Nucleus accumbens (tissue), 56 donors: ENCODE results near the gene MYO7B.

Experiments used
- DNase-seq, 56 donors: peaks; one replicate each; lab custom pipeline; 2025; lab: John Stamatoyannopoulos, UW

The MYO7B gene

DNA sequence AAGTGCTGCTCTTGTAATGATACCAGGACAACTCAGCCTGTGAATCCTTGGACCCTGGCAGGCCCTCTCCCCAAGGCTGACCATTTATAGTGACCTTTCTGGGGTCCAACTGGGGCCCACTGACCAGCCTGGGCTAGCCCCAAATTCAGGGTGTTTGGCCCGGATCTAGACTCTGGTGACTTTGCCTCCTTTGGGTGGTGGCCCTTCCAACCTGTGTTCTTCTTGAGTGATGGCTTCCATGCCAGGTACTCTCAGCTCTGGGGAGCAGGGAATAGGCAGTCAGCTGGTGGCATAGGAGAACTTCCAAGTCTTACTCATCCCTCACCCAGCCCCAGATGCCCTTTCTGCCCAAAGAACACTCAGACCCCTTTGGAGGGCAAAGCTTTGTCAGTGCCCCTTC, 10.3 kb downstream of the MYO7B start:
- no peak for DNase-seq

DNA sequence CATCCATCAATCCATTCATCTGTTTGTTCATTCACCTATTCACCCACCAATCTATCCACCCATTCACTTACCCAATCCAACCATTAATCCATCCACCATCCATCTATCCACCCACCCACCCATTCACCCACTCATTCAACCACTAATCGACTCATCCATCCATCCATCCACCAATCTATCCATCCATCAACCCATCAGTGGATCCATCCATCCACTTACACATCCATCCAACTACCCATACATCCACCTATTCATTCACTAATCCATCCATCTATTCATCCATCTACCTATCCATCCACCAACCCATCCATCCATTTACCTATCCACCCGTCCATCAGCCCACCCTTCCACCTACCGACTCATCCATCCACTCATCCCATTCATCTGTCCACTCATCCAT, 11.3 kb downstream of the MYO7B start:
- DNase-seq = no peak

DNA sequence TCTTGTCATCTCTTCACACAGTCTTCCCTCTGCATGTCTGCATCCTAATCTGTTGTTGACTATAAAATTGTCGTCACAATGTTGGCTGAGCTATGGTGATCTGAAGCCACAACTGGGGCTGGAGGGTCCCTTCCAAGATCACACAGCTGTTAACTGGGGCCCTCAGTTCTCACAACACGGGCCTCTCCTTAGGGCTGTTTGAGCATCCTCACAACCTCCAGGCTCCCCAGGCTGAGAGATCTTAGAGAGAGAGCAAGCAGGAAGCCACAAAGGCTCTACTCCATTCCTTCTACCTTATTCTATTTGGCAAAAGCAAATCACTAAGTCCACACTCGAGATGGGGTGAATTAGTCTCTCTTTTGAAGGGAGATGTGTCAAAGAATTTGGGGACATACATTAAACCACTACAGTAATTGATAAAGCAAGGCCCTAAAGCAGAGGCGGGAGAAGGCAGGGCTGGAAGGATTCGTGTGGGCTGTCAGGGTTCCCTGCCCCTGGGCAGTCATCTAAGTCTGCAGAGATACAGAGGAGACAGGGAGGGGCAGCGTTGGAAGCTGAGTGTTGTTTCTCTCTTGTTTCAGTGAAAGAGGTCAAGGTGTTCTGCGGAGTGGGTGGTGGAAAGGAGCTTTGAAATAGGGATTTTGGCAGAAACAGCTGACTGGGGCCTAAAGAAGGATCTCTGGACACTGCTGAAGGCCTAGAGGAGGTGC, 15.9 kb downstream of the MYO7B start:
- no peak for DNase-seq

DNA sequence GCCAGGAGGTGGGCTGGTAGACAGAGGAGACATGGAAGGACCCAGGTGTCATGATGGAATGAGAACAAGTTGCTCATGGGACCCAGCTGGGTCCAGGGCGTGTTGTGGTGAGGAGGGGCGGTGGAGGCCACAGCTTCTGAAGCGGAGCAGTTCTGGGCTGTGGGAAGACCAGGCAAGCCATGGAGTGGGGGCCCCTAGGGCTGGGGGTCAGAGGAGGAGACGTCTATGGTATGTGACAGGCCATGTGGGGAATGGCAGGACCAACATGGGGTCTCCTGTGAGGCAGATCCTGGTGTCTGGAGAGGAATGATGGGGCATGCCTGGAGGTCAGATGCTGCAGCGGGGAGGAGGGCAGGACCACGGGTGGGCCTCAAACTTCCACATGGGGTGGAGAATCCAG, 16.9 kb downstream of the MYO7B start:
- no peak for DNase-seq

DNA sequence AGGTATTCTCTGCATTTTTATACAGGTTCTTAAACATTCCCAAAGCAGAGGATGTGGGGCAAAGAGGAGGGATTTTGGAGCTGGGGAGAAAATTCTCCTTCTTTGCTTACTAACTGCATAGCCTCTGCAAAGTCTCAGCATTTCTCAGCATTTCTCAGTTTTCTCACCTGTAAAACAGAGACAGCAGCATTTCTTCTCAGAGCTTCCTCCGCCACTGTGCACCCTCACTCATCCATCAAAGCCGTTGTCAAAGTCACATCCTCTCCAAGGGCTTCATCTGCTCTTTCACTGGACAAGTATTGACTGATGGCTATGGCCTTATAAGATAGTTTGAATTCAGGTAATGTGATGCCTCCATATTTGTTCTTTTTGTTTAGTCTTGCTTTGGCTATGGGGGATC, 17.4 kb downstream of the MYO7B start:
- no peak for DNase-seq

DNA sequence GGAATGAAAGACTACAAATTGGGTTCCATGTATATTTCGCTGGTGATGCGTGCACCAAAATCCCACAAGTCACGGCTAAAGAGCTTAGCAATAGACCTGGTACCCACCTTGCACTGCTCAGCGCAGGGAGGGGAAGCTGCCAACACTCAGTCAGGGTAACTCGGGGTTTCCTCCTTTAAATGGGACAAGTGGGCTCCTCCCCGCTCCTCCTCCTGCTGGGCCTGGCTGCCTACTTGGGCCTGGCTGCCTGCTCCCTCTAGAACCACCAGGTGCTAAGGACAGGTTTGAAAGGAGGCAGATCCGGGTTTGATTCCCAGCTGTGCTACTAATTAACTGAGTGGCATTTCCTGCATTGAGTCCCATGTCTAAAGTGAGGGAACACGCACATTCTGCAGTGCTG, 23.4 kb downstream of the MYO7B start:
- DNase-seq = no peak

DNA sequence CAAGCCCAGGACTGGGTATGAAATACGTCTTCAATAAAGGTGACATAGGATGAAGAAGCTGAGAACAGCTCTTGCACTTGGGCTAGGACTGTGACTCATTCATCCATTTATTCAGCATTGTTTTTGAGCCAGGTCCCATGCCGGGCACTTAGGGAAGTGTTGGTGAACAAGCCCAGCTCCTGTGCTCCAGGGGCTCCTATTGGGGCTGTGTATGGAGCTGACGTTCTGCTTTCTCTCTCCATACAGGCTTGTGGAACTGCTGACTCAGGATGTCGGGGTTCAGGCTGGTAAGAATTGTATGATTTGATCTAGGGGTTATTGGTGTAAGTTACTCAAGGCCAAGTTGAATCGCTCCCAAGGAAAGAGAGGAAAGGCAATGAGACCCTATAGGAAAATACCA, 24.0 kb downstream of the MYO7B start:
- DNase-seq = no peak

DNA sequence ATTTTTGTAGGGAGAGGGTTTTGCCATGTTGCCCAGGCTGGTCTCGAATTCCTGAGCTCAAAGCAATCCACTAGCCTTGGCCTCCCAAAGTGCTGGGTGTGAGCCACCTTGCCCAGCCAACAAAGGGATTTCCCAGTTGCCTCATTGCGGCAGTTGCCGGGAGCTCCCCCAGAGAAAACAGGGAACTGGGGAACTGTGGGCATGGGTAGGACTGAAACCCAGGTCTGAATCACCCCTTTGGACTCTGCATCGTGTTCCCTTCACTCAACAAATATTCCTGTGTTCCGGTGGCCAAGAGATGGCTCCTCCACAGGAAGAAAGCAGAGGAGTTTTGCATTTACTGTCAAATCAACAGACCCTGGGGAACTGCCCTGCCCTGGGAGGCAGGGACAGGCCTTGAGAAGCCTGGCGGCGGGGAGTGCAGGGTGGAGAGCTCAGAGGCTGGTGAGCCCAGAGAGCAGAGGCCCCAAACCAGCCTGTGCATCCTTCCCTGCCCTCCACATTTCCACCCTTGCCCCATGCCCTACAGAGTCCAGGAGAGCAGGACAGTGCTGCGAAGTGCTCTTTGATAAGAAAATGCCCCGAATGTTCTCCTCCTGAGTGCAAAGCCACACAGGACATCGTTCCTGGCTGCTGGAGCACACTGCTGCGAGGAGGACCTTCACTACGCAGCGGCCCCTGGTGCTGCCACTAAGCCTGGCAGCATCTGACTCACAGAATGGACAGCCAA, 24.9 kb downstream of the MYO7B start:
- peak in 13 of 56 donors; percentile 10 to 51 (median 27) for DNase-seq

DNA sequence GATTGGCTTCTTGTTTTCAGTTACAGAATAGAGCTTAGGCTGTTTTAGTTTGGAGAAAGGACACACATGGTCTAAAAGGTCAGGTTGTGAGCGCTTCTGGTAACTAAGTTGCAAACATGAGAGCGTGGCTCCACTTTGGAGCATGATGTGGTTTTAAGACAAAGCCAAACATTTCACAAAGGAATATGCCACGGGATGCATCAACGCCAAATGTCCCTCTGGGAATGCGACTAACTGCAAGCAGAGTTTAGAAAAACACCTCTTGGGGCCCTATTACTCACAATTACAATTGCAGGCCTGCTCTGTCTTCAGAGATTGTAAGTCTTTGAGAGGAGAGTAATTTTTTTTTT, 25.4 kb downstream of the MYO7B start:
- DNase-seq = no peak

DNA sequence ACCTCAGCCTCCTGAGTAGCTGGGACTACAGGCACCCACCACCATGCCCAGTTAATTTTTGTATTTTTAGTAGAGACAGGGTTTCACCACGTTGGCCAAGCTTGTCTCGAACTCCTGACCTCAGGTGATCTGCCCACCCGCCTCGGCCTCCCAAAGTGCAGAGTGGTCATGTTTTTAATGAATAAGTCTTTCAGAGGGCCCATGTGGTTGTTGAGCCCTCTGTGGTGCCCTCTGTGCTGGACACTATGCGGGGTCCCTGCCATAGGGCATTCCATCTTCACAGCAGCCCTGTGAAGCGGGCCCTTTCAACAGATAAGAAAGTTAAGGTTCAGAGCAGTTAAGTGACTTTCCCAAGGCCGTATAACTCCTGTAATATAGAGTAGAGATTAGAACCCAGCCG, 25.9 kb downstream of the MYO7B start:
- DNase-seq = no peak

DNA sequence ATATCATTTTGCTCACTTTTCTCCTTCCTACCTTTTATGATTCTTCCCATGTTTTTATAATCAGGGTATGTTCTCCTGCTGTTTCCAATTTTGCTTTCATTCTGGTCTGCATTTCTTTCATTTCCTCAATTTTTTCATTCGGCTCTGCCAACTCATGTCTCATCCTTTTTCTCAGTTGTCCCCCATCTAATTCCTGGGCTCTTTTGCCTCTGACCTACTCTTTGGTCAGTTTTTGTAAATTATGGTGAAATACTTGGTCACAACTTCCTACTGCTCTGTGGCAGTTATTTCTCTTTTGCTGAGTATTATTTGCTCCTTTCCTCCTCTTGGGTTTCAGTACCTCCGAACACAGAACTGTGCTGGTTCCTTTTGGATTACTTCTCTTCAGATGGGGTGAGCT, 27.5 kb downstream of the MYO7B start:
- DNase-seq = no peak

DNA sequence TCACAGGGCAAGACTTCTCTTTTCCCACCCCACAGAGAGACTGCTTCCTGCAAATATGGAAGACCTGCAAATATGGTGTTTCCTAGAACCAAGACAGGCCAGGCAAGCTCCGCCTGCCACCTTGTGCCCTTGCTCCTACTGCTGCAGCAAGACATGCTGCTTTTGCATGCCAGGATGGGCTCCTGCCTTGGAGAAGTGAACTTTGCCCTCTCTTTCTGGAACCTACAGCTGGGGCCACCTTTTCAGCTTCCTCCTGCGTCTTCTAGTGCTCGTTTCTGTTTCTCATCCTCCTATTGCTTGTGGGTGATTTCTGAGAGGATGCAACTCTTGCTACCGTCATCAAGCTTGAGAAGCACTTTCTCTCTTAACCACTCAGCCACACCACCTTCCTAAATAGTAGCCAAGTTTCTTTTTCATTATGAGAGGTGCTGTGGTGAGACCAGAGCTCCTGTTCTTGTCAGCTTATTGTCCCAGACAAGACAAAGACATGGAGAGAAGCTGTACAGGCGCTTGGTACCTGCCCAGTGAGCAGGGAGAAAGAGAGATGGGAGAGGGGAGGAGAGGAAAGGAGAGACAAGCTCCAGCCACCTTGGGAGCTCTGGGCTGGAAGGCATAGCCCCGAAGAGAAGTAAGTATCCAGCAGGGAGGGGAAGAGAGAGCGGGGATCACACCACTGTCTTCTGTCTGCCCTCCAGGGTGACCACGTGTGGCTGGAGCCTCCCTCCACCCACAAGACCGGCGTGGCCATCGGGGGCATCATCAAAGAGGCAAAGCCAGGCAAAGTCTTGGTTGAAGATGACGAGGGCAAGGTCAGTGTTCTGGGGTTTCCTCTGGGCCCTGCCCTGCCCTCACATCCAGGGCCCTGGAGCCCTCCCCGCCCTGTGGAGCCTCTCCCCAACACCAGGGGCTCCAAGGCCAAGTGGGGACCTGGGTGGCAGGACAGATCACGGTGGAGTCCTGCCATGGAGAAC, 28.3 kb downstream of the MYO7B start:
- no peak for DNase-seq

DNA sequence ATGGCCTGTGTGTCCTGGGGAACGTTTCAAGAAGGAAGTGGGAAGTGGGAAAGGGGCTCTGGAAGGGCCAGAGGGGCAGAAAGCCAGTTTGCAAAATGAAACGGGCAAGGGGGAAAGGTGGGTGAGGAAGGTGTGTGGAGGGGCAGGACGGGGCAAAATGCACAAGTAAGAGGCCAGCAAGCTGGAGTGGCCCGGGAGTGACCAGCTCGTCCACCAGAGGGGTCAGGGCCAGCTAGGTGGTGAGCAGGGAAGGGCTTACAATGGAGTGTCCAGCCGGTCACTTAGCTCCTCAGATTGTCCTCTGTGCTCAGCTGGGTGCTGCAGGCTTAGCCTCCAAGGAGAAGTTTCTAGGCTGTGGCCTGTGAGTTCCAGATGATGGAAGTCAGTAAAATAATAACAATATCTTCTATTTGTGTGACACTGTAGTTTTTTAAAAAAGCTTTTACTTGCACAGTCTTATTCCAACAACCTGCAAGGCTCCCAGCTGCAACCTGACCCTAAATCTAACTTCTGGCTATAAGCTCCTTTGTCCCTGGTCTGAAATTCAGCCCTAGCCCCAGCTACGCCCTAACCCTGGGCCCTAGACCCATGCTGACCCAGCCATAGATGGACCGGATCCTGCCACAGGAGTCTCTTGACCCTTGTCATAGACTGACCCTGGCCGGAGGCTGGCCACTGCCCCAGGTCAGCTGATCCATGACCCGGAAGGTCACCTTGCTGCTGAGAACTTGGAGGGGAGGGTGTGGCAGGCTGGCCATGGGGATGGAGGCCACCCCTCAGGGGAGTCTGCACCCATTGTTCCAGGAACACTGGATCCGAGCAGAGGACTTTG, 29.2 kb downstream of the MYO7B start:
- DNase-seq = no peak

DNA sequence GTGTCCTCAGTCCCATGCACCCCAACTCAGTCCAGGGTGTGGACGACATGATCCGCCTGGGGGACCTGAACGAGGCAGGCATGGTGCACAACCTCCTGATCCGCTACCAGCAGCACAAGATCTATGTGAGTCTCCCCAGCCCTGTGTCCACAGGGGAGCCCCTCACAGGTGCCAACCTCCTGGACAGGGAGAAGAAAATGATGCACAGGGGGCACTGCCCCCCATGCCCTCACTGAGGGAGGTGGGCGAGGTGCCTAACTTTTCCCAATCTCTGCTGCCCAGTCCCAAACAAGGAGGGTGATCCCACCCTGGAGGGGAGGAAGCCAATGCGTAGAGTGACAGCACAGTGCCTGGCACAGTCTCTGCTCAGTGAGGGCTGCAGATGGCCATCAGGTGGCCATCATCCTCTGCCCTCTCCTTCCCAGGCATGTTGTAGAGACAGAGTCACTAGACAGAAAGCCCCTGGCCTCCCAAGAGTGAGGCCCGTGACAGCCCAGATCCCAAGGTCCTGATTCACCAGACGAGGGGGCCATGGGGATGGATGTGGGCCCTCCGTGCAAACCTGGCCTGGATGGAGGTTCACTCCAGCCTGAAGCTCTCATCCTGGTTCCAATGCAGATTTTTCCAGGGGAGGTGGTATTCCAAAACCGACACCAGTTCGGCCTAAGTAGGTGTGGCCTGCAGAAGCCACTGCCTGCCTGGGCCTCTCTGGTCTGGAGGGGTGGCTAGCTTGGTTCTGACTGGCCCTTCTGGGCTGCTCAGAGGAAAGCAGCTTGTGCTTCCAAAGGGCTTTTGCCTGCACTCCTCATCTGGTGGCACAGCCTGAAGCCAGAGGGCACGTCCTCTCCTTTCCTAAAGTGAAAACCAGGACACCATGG, 30.0 kb downstream of the MYO7B start:
- no peak for DNase-seq

DNA sequence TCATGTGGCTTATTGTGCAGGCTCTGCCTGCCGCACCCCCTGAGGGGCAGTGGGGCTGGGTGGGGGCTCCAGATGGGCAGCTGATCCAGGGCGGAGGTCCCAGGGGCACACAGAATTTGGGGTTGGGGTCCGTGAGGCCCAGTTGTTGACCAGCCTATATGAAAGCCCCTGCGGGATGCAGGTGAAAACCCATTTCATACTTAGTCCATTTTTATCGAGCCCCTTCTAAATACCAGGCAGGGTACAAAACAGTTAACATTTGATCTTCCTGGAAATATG, 30.6 kb downstream of the MYO7B start:
- DNase-seq = no peak

DNA sequence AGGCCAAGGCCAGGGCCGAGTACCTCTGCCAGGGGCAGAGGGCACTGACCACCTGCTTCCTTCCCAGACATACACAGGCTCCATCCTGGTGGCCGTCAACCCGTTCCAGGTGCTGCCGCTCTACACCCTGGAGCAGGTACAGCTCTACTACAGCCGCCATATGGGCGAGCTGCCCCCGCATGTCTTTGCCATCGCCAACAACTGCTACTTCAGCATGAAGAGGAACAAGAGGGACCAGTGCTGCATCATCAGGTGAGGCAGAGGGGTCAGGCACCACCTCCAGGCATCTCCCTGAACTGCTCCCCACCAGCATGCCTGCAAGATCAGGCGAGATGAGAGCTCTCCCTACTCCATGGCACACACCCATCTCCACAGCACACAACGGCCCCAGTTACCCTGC, 31.1 kb downstream of the MYO7B start:
- no peak for DNase-seq

DNA sequence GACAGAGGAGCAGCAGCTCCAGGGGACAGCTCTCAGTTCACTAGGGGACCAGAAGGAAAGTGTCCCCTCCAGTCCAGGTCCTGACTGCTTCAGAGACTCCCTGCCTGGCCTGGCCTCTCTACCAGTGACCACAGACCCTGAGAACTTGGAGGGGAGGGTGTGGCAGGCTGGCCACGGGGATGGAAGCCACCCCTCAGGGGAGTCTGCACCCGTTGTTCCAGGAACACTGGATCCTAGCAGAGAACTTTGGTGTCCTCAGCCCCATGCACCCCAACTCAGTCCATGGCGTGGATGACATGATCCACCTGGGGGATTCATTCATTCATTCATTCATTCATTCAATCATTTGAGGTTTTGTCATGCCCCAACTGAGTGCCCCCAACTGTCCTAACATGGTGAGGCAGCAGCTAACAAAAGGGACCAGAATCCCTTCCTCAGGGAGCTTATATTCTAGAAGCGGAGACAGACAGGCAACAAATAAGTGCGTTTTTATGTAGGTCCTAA, 31.9 kb downstream of the MYO7B start:
- no peak for DNase-seq

DNA sequence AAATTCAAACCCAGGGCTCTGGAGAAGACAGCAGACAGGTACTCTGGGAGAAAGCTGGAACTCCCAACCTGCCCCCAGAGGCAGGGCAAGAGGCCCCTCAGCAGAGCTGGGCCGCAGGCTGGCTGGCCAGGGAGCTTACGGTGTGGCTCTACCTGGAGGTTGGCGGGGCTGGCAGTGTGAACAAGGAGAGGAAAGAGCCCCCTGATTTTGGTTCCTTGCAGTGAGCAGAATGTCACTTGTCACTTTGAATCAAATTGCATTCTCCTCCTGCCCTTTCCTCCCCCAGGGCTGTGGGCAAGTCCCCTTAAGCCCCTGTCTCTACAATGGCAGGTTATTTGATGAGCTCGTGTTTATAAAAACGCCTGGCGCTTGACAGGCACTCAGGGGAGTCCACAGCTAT, 32.6 kb downstream of the MYO7B start:
- no peak for DNase-seq

DNA sequence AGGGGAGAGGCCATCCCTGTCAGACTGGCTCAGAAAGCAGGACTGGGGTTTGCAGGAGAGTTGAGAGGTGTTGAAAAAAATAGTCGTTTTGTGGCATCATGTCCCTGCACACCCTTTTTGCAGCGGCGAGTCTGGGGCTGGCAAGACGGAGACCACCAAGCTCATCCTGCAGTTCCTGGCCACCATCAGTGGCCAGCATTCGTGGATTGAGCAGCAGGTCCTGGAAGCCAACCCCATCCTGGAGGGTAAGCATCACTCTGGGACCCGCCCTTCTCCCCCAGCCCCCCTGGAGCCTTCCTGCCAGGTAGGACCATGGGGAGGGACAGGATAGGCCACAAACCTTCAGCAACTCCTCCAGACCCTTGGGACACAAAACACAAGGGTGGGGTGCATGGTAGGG, 34.2 kb downstream of the MYO7B start:
- no peak for DNase-seq
